Fibroblast of lung (primary cell): ENCODE results near the gene P2RY6.

ENCODE experiments used
- CTCF ChIP-seq, 2 donors: IDR thresholded peaks in 1 of 2; conservative IDR thresholded peaks in 1 of 2; 1 replicate in 1 of 2; 2 replicates in 1 of 2; pipeline ENCODE4 v1.5.1; 2011 to 2012; ENCODE audit warnings: low read length in 2 of 2, control low read depth in 1 of 2, inconsistent platforms in 1 of 2, low read depth in 1 of 2, mild to moderate bottlenecking in 1 of 2
- EZH2 ChIP-seq: IDR thresholded peaks from 2 replicates; pipeline ENCODE4 v1.5.1; 2012; ENCODE audit warnings: low read length, control low read depth, mild to moderate bottlenecking; ENCODE audit errors: missing control alignments

- TF ChIP-seq CTCF (conservative IDR thresholded peaks at IDR 0.05 in 1 of 2, IDR thresholded peaks at IDR 0.05 in 1 of 2; ENCODE audit: low read depth in 1 of 2, low read length in 2 of 2): no peak
- TF ChIP-seq EZH2: no peak
Observed at GRCh38 chr11:73340164-73340563, 68.0 kb downstream of the P2RY6 start.
